ENCODE data around the gene SLFNL1.

DNA sequence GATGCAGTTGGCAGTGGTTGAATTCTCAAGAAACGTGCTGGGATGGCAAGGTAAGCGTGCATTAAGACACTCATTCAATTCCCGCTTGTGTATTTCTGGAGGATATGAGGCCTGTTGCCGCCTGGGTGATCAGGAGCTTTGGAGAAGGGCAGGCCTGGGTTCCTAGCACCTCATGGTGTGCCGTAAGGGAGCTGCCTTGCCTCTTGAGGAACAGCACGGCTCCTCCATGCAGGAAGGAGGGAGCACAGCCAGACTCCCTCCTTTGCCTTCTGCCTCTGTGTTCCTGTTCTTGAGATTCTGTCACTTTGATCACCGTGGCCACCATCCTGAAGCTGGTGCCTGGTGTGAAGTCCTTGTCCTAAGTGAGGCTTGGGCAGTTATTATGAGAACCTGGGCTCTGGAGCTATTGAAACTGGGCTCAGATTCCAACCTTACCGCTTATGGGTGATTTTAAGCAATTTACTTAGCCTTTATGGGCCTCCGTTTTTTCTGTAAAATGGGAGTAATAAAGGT, 18.3 kb downstream of the SLFNL1 start:
- TF ChIP-seq, protein P1, sequence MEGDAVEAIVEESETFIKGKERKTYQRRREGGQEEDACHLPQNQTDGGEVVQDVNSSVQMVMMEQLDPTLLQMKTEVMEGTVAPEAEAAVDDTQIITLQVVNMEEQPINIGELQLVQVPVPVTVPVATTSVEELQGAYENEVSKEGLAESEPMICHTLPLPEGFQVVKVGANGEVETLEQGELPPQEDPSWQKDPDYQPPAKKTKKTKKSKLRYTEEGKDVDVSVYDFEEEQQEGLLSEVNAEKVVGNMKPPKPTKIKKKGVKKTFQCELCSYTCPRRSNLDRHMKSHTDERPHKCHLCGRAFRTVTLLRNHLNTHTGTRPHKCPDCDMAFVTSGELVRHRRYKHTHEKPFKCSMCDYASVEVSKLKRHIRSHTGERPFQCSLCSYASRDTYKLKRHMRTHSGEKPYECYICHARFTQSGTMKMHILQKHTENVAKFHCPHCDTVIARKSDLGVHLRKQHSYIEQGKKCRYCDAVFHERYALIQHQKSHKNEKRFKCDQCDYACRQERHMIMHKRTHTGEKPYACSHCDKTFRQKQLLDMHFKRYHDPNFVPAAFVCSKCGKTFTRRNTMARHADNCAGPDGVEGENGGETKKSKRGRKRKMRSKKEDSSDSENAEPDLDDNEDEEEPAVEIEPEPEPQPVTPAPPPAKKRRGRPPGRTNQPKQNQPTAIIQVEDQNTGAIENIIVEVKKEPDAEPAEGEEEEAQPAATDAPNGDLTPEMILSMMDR (IDR thresholded peaks at IDR 0.05): no peak
- no peak for TF ChIP-seq EZH2 (IDR thresholded peaks at IDR 0.05; ENCODE audit: borderline replicate concordance, insufficient read depth, low read depth, low read length, poor library complexity, severe bottlenecking)

All from B cell (primary cell).